GM19023 (cell line): ENCODE data around the gene PSMA3.
"Not testable (repeated sequence)": the region's sequence is repeated elsewhere in the genome, so short reads cannot be mapped to it uniquely, and the experiment has no call there.

Experiments used
- ATAC-seq: cut with Tn5 transposase; IDR thresholded peaks from one replicate; pipeline ENCODE4 v1.9.1; 2021; ENCODE audit warnings: mild to moderate bottlenecking, moderate library complexity; ENCODE audit not compliant: unreplicated experiment

Gene PSMA3

GRCh38 chr14:58244556-58245387, at the start of gene PSMA3:
Gene PSMA3, plus strand, starts transcription at chr14:58244843. Its CDS starts 78 bp downstream, at chr14:58244921.
- ATAC-seq: peak; percentile 96

- ATAC-seq: no peak
Observed at GRCh38 chr14:58196198-58196597, 48.4 kb upstream of the PSMA3 start.

- ATAC-seq: no peak
Observed at GRCh38 chr14:58198086-58198485, 46.6 kb upstream of the PSMA3 start.

GRCh38 chr14:58199726-58200479, 44.7 kb upstream of the PSMA3 start, which contains the start of gene ACTR10:
Gene ACTR10, plus strand, starts transcription at chr14:58200149. Its CDS starts 69 bp downstream, at chr14:58200218.
- ATAC-seq: peak; percentile 93

GRCh38 chr14:58200480-58200841, 44.2 kb upstream of the PSMA3 start:
- peak; percentile 12 for ATAC-seq

GRCh38 chr14:58200846-58201245, 43.8 kb upstream of the PSMA3 start:
- ATAC-seq: no peak

- no peak for ATAC-seq
Observed at GRCh38 chr14:58213176-58213575, 31.5 kb upstream of the PSMA3 start.

GRCh38 chr14:58215191-58215914, 29.3 kb upstream of the PSMA3 start:
- no peak for ATAC-seq

- no peak for ATAC-seq
Observed at GRCh38 chr14:58216544-58216943, 28.1 kb upstream of the PSMA3 start.

GRCh38 chr14:58227096-58227819, 17.4 kb upstream of the PSMA3 start:
- ATAC-seq: no peak

GRCh38 chr14:58238252-58239243, 6.1 kb upstream of the PSMA3 start:
- ATAC-seq: no peak

GRCh38 chr14:58239244-58240195, 5.1 kb upstream of the PSMA3 start:
- ATAC-seq: no peak

- ATAC-seq: peak; percentile 28
Observed at GRCh38 chr14:58243790-58244555, 670 bp upstream of the PSMA3 start.

- ATAC-seq: no peak
Observed at GRCh38 chr14:58245562-58245961, 919 bp downstream of the PSMA3 start.

GRCh38 chr14:58249611-58250010, 5.0 kb downstream of the PSMA3 start:
- ATAC-seq: no peak

GRCh38 chr14:58258156-58258555, 13.5 kb downstream of the PSMA3 start:
- ATAC-seq: no peak

- ATAC-seq: not testable (repeated sequence)
Observed at GRCh38 chr14:58262005-58262404, 17.4 kb downstream of the PSMA3 start.

GRCh38 chr14:58265401-58265800, 20.8 kb downstream of the PSMA3 start:
- ATAC-seq: no peak
